ENCODE data around the gene MPZL1. TPM values are rescaled to one million over a fixed set of nuclear protein-coding genes. Genes with fewer than 3 reads are reported as not detected.

The MPZL1 gene
- total RNA-seq, 3 donors from 2014 or later, result 43.5 to 86.8 (median 86.2) TPM

GRCh38 chr1:167687919-167688519 lies 33.8 kb upstream of the MPZL1 start:
- Histone ChIP-seq H3K27me3 (no peaks in the 10 kb centered on the region), H3K27ac (no peak overlapping the region), H3K36me3 (no peaks in the 10 kb centered on the region), H3K4me3 (no peak overlapping the region), H3K9me3 (no peaks in the 10 kb centered on the region), H3K4me1 (peaks cover 0 to 6% of the 10 kb centered on the region in 2 donors)
- DNase-seq (ENCODE audit: low spot score in 2 of 2), result peak; percentile 62 to 69
- peak; percentile 74 to 90 (median 87) for TF ChIP-seq CTCF (IDR thresholded peaks at IDR 0.05)
- no peak for TF ChIP-seq POLR2A (IDR thresholded peaks at IDR 0.05)
- intact Hi-C loops (cut with DNase I; ENCODE audit: low total_unique reads), result loop anchor here (5.0 kb wide), 1 partner anchor 86 kb away; no protein-coding TSS in a partner anchor

GRCh38 chr1:167689567-167689920 lies 32.2 kb upstream of the MPZL1 start:
- H3K36me3 ChIP-seq, result no peaks in the 10 kb centered on the region
- no peak overlapping the region for H3K4me3 ChIP-seq
- H3K27ac ChIP-seq, result no peak overlapping the region
- intact Hi-C loops (cut with DNase I; ENCODE audit: low total_unique reads), result loop anchor here (5.0 kb wide), 1 partner anchor 87 kb away; no protein-coding TSS in a partner anchor
- peaks cover 0 to 6% of the 10 kb centered on the region in 2 donors for H3K4me1 ChIP-seq
- H3K9me3 ChIP-seq, result no peaks in the 10 kb centered on the region
- TF ChIP-seq POLR2AphosphoS5 (IDR thresholded peaks at IDR 0.05) (no peak), CTCF (IDR thresholded peaks at IDR 0.05) (no peak), POLR2A (IDR thresholded peaks at IDR 0.05) (no peak)
- no peaks in the 10 kb centered on the region for H3K27me3 ChIP-seq
- DNase-seq (ENCODE audit: low spot score in 2 of 2), result no peak

- Histone ChIP-seq H3K27me3 (no peaks in the 10 kb centered on the region), H3K4me3 (no peak overlapping the region), H3K27ac (no peak overlapping the region), H3K9me3 (no peaks in the 10 kb centered on the region), H3K36me3 (no peaks in the 10 kb centered on the region), H3K4me1 (peaks cover 0 to 6% of the 10 kb centered on the region in 2 donors)
- DNase-seq (ENCODE audit: low spot score in 2 of 2), result no peak
- no peak for TF ChIP-seq POLR2A (IDR thresholded peaks at IDR 0.05)
- TF ChIP-seq CTCF (IDR thresholded peaks at IDR 0.05), result no peak
- TF ChIP-seq POLR2AphosphoS5 (IDR thresholded peaks at IDR 0.05), result no peak
- intact Hi-C loops (cut with DNase I; ENCODE audit: low total_unique reads), result no loop called here
Observed at GRCh38 chr1:167690053-167690452, 31.7 kb upstream of the MPZL1 start.

- Histone ChIP-seq H3K4me1 (peaks cover 0 to 7% of the 10 kb centered on the region in 2 donors), H3K9me3 (no peaks in the 10 kb centered on the region), H3K27ac (no peak overlapping the region), H3K36me3 (no peaks in the 10 kb centered on the region), H3K27me3 (no peaks in the 10 kb centered on the region), H3K4me3 (no peak overlapping the region)
- no peak for DNase-seq (ENCODE audit: low spot score in 2 of 2)
- TF ChIP-seq POLR2A (IDR thresholded peaks at IDR 0.05), result no peak
- no peak for TF ChIP-seq CTCF (IDR thresholded peaks at IDR 0.05)
- no peak for TF ChIP-seq POLR2AphosphoS5 (IDR thresholded peaks at IDR 0.05)
- intact Hi-C loops (cut with DNase I; ENCODE audit: low total_unique reads), result no loop called here
Observed at GRCh38 chr1:167693425-167694045, 28.2 kb upstream of the MPZL1 start.

- H3K9me3 ChIP-seq, result no peaks in the 10 kb centered on the region
- H3K27ac ChIP-seq, result no peak overlapping the region
- peaks cover 0 to 7% of the 10 kb centered on the region in 2 donors for H3K4me1 ChIP-seq
- intact Hi-C loops (cut with DNase I; ENCODE audit: low total_unique reads), result no loop called here
- no peaks in the 10 kb centered on the region for H3K27me3 ChIP-seq
- no peak overlapping the region for H3K4me3 ChIP-seq
- TF ChIP-seq POLR2AphosphoS5 (IDR thresholded peaks at IDR 0.05) (no peak), POLR2A (IDR thresholded peaks at IDR 0.05) (no peak), CTCF (IDR thresholded peaks at IDR 0.05) (no peak)
- no peak for DNase-seq (ENCODE audit: low spot score in 2 of 2)
- H3K36me3 ChIP-seq, result no peaks in the 10 kb centered on the region
Observed at GRCh38 chr1:167694691-167695090, 27.1 kb upstream of the MPZL1 start.

Measured in breast epithelium (tissue), 4 donors.